Astrocyte (in vitro differentiated cells and primary cell): ENCODE results near the gene MYOF. TPM values are rescaled to one million over a fixed set of nuclear protein-coding genes. Genes with fewer than 3 reads are reported as not detected.
A peak's percentile ranks its signal among the peaks of the same experiment; 100 is the strongest.

Experiments used
- DNase-seq: peaks from one replicate; pipeline ENCODE4 v3.0.0-alpha.2; 2010; ENCODE audit warnings: low read depth
- FAIRE-seq: peaks from 2 replicates; lab custom pipeline; 2011; peaks lifted over from hg19 to GRCh38; lab: Jason Lieb, UNC
- H2AFZ ChIP-seq: 2 replicates; pipeline ENCODE4 v1.6.0; 2012; ENCODE audit warnings: low read depth, low read length, inconsistent platforms
- H3K27ac ChIP-seq: 2 replicates; pipeline ENCODE4 v1.5.1; 2011; ENCODE audit warnings: low read depth, low read length, inconsistent platforms
- H3K27me3 ChIP-seq: 2 replicates; pipeline ENCODE4 v1.6.0; 2011; ENCODE audit warnings: low read length, inconsistent platforms; ENCODE audit not compliant: insufficient read depth
- H3K36me3 ChIP-seq: 2 replicates; pipeline ENCODE4 v1.5.1; 2011; ENCODE audit warnings: low read length, inconsistent platforms; ENCODE audit not compliant: insufficient read depth
- H3K4me1 ChIP-seq: 2 replicates; pipeline ENCODE4 v1.5.1; 2011; ENCODE audit warnings: low read length, inconsistent platforms; ENCODE audit not compliant: insufficient read depth
- H3K4me2 ChIP-seq: 2 replicates; pipeline ENCODE4 v1.6.0; 2012; ENCODE audit warnings: low read length, inconsistent platforms
- H3K4me3 ChIP-seq: 2 replicates; pipeline ENCODE4 v1.5.1; 2011; ENCODE audit warnings: low read depth, mild to moderate bottlenecking, low read length, inconsistent platforms; ENCODE audit not compliant: insufficient read depth
- H3K79me2 ChIP-seq: 2 replicates; pipeline ENCODE4 v1.6.0; 2012; ENCODE audit warnings: mild to moderate bottlenecking, low read length, inconsistent platforms; ENCODE audit not compliant: insufficient read depth
- H3K9ac ChIP-seq: 2 replicates; pipeline ENCODE4 v1.6.0; 2012; ENCODE audit warnings: mild to moderate bottlenecking, low read length, inconsistent platforms
- H3K9me3 ChIP-seq: 2 replicates; pipeline ENCODE4 v1.5.1; 2012; ENCODE audit warnings: low read depth, mild to moderate bottlenecking, low read length, inconsistent platforms; ENCODE audit not compliant: insufficient read depth
- H4K20me1 ChIP-seq: 2 replicates; pipeline ENCODE4 v1.6.0; 2012; ENCODE audit warnings: low read length, inconsistent platforms; ENCODE audit not compliant: insufficient read depth
- H3K27ac Mint-ChIP-seq: one replicate; pipeline ENCODE4 v1.8.0; 2021; ENCODE audit warnings: mild to moderate bottlenecking, mixed read lengths; ENCODE audit not compliant: unreplicated experiment
- H3K27me3 Mint-ChIP-seq: one replicate; pipeline ENCODE4 v1.8.0; 2021; ENCODE audit warnings: low read depth, mixed read lengths; ENCODE audit not compliant: unreplicated experiment
- H3K36me3 Mint-ChIP-seq: one replicate; pipeline ENCODE4 v1.8.0; 2021; ENCODE audit warnings: low read depth, mixed read lengths; ENCODE audit not compliant: unreplicated experiment
- H3K4me1 Mint-ChIP-seq: one replicate; pipeline ENCODE4 v1.8.0; 2021; ENCODE audit warnings: low read depth, mixed read lengths; ENCODE audit not compliant: unreplicated experiment
- H3K4me3 Mint-ChIP-seq: one replicate; pipeline ENCODE4 v1.8.0; 2021; ENCODE audit warnings: mild to moderate bottlenecking, moderate library complexity, mixed read lengths; ENCODE audit not compliant: unreplicated experiment
- H3K9me3 Mint-ChIP-seq: one replicate; pipeline ENCODE4 v1.8.0; 2021; ENCODE audit warnings: mild to moderate bottlenecking, mixed read lengths; ENCODE audit not compliant: unreplicated experiment
- CTCF ChIP-seq: IDR thresholded peaks from 2 replicates; pipeline ENCODE4 v1.5.1; 2011; ENCODE audit warnings: low read depth, mild to moderate bottlenecking, inconsistent platforms, low read length, moderate library complexity; ENCODE audit not compliant: insufficient read depth
- EZH2 ChIP-seq: IDR thresholded peaks from 2 replicates; pipeline ENCODE4 v1.6.1; 2012; ENCODE audit warnings: mild to moderate bottlenecking, low read length, inconsistent platforms; ENCODE audit not compliant: insufficient read depth
- total RNA-seq: library from RNA; stranded (reverse); gene quantifications from 2 replicates; pipeline ENCODE4 v1.2.1, GENCODE V29; 2021

The MYOF gene
- total RNA-seq, 1 donor from 2014 or later = 306 TPM

GRCh38 chr10:93516006-93516380, 33.9 kb upstream of the MYOF start:
- no peak for DNase-seq
- FAIRE-seq = no peak
- Histone ChIP-seq H3K9ac (no peak overlapping the region), H3K4me3 (no peak overlapping the region), H3K4me2 (no peak overlapping the region), H3K36me3 (peaks cover 18% of the 10 kb centered on the region), H4K20me1 (no peaks in the 10 kb centered on the region), H3K27ac (no peak overlapping the region), H3K4me1 (no peaks in the 10 kb centered on the region), H3K79me2 (no peaks in the 10 kb centered on the region), H2AFZ (no peak overlapping the region), H3K27me3 (no peaks in the 10 kb centered on the region), H3K9me3 (no peaks in the 10 kb centered on the region)
- no peaks in the 10 kb centered on the region for H3K4me1 Mint-ChIP-seq
- H3K9me3 Mint-ChIP-seq = no peaks in the 10 kb centered on the region
- H3K36me3 Mint-ChIP-seq = no peaks in the 10 kb centered on the region
- no peak overlapping the region for H3K4me3 Mint-ChIP-seq
- no peaks in the 10 kb centered on the region for H3K27me3 Mint-ChIP-seq
- TF ChIP-seq EZH2 = no peak
- no peak for TF ChIP-seq CTCF
- no peak overlapping the region for H3K27ac Mint-ChIP-seq

- H3K4me3 Mint-ChIP-seq = no peak overlapping the region
- no peaks in the 10 kb centered on the region for H3K36me3 Mint-ChIP-seq
- no peaks in the 10 kb centered on the region for H3K27me3 Mint-ChIP-seq
- H3K79me2 ChIP-seq = no peaks in the 10 kb centered on the region
- H3K9ac ChIP-seq = no peak overlapping the region
- no peak overlapping the region for H3K4me3 ChIP-seq
- no peaks in the 10 kb centered on the region for H4K20me1 ChIP-seq
- H3K27me3 ChIP-seq = no peaks in the 10 kb centered on the region
- no peak overlapping the region for H3K27ac Mint-ChIP-seq
- TF ChIP-seq CTCF (no peak), EZH2 (no peak)
- no peak overlapping the region for H3K4me2 ChIP-seq
- FAIRE-seq (no peak), DNase-seq (peak; percentile 22)
- H3K4me1 Mint-ChIP-seq = no peaks in the 10 kb centered on the region
- H3K4me1 ChIP-seq = no peaks in the 10 kb centered on the region
- peaks cover 18% of the 10 kb centered on the region for H3K36me3 ChIP-seq
- no peak overlapping the region for H3K27ac ChIP-seq
- no peaks in the 10 kb centered on the region for H3K9me3 Mint-ChIP-seq
- no peaks in the 10 kb centered on the region for H3K9me3 ChIP-seq
- no peak overlapping the region for H2AFZ ChIP-seq
Observed at GRCh38 chr10:93515071-93516005, 33.2 kb upstream of the MYOF start.

- no peaks in the 10 kb centered on the region for H3K9me3 Mint-ChIP-seq
- FAIRE-seq = no peak
- Histone ChIP-seq H3K36me3 (peaks cover 12% of the 10 kb centered on the region), H3K4me1 (no peaks in the 10 kb centered on the region), H3K79me2 (no peaks in the 10 kb centered on the region), H3K4me2 (no peak overlapping the region), H3K9ac (no peak overlapping the region), H3K27me3 (no peaks in the 10 kb centered on the region), H3K27ac (no peak overlapping the region), H3K9me3 (no peaks in the 10 kb centered on the region), H2AFZ (no peak overlapping the region), H3K4me3 (no peak overlapping the region), H4K20me1 (no peaks in the 10 kb centered on the region)
- H3K36me3 Mint-ChIP-seq = no peaks in the 10 kb centered on the region
- TF ChIP-seq CTCF (no peak), EZH2 (no peak)
- H3K27ac Mint-ChIP-seq = no peak overlapping the region
- H3K27me3 Mint-ChIP-seq = no peaks in the 10 kb centered on the region
- no peaks in the 10 kb centered on the region for H3K4me1 Mint-ChIP-seq
- H3K4me3 Mint-ChIP-seq = no peak overlapping the region
- DNase-seq = no peak
Observed at GRCh38 chr10:93514521-93514920, 32.4 kb upstream of the MYOF start.
